Heart right ventricle (tissue), 16 donors: ENCODE measurements around the gene ING5. TPM values are rescaled to one million over a fixed set of nuclear protein-coding genes. Genes with fewer than 3 reads are reported as not detected.

Experiments
- ATAC-seq, 8 donors: fragments of 200-7000 bp; cut with Tn5 transposase; one replicate each; pipeline ENCODE4 v1.9.1; 2020; ENCODE audit warnings: mild to moderate bottlenecking in 8 of 8, moderate library complexity in 8 of 8, moderate number of reproducible peaks in 1 of 8
- DNase-seq, 2 donors: peaks; one replicate each; pipeline ENCODE4 v3.0.0-alpha.2; 2020
- H3K27ac ChIP-seq, 10 donors: fragments of 200-600 bp; sonication (generic) in 2 of 10; one replicate each; pipeline versions ENCODE4 v1.5.0 to v1.8.0; 2020 to 2022; ENCODE audit warnings: mild to moderate bottlenecking in 3 of 10
- H3K27me3 ChIP-seq, 7 donors: fragments of 200-600 bp; one replicate each; pipeline ENCODE4 v1.8.0; 2021 to 2022; ENCODE audit warnings: mild to moderate bottlenecking in 2 of 7
- H3K36me3 ChIP-seq, 9 donors: fragments of 200-600 bp; sonication (generic) in 1 of 9; one replicate each; pipeline versions ENCODE4 v1.5.0 to v1.8.0; 2020 to 2022; ENCODE audit warnings: mild to moderate bottlenecking in 2 of 9
- H3K4me1 ChIP-seq, 9 donors: fragments of 200-600 bp; sonication (generic) in 1 of 9; one replicate each; pipeline versions ENCODE4 v1.5.0 to v1.8.0; 2020 to 2022; ENCODE audit warnings: mild to moderate bottlenecking in 4 of 9
- H3K4me3 ChIP-seq, 10 donors: fragments of 200-600 bp; sonication (generic) in 2 of 10; one replicate each; pipeline versions ENCODE4 v1.5.0 to v1.8.0; 2020 to 2022; ENCODE audit warnings: mild to moderate bottlenecking in 7 of 10, moderate library complexity in 2 of 10
- H3K9me3 ChIP-seq, 11 donors: fragments of 200-600 bp in 10 of 11; sonication (generic) in 2 of 11; one replicate each; pipeline versions ENCODE4 v1.5.0 to v1.8.0; 2013 to 2022; ENCODE audit warnings: mild to moderate bottlenecking in 2 of 11, control low read depth in 1 of 11, moderate library complexity in 1 of 11
- WGBS, 2 donors: extraction: QIAGEN DNeasy Blood & Tissue Kit; methylation state at CpG; one replicate each; pipeline ENCODE4 v1.1.7; 2013; ENCODE audit warnings: inconsistent platforms in 1 of 2; 5-methylcytosine and 5-hydroxymethylcytosine counted together
- intact Hi-C, 10 donors: fragments of 100-400 bp; cut with DNase I; formaldehyde crosslinking; loops; one replicate each; pipeline versions ENCODE4 v1.11.1 to v1.14.2; 2022
- long read RNA-seq, 3 donors: library from polyadenylated mRNA; unstranded; transcript quantifications; one replicate each; pipeline ENCODE4 v2.0.0, GENCODE V29; 2020 to 2021
- polyA plus RNA-seq, 2 donors: library from polyadenylated mRNA; stranded (reverse); fragments of 200-250 nt; gene quantifications; one replicate each; pipeline ENCODE4 v1.2.3, GENCODE V29; 2013
- total RNA-seq, 10 donors: library from RNA; stranded (reverse); fragmentation: NEBNext Ultra II Directional in 3 of 10; extraction: Animal tissue kit (Norgen Biotek cat#: 25700) in 3 of 10; gene quantifications; one replicate each; pipeline versions ENCODE4 v1.2.1 to v1.2.4, GENCODE V29; 2021 to 2023
- TF ChIP-seq, protein P1 (sequence below), 9 donors: fragments of 200-600 bp; sonication (generic) in 2 of 9; IDR thresholded peaks; one replicate each; pipeline versions ENCODE4 v1.5.0 to v1.8.0; 2021 to 2022; ENCODE audit warnings: antibody characterized with exemption in 9 of 9, mild to moderate bottlenecking in 5 of 9, moderate library complexity in 1 of 9
- donor health status: Arrhythmogenic right ventricular cardiomyopathy.
- donor health status: ischemic (EF 13 %, LVEDD 7.1; RV severe dilation, severe dysfunction).
- donor health status: healthy with polysubstance abuse.
- donor health status: DM: no; HTN: yes; CAD: no.
- donor health status: DM: no; HTN: no; CAD: no.
- donor health status: ischemic (EF 25% LVEDD 6.9; RV normal size, moderate dysfunction).
- donor health status: ischemic (EF 25% LVEDD 5.7; RV mildly dilated, moderate dysfunction).
- donor health status: healthy.
- donor health status: DM: yes; HTN: yes; CAD: no.
- donor health status: Ischemic cardiomyopathy.
- donor health status: ischemic (EF 35%, LVEDD 5.7; RV mildly dilated, moderate dysfunction).
- donor health status: nonischemic (EF 11% LVEDD 7.7; RV severe dilation, severe dysfunction).
- donor health status: DM: yes; HTN: yes; CAD: no.
- donor health status: PGD.
- donor health status: ischemic (EF 29% LVEDD 5.4; RV normal size, mild dysfunction).
- donor health status: nonischemic (EF 23%, LVEDD 6.1; RV moderate dilation, normal function).

ING5 gene
- 10 to 100 TPM; 10.4 to 24.6 (median 17.4) TPM for total RNA-seq
- polyA plus RNA-seq: 10 to 100 TPM; 19.0 to 49.9 TPM
- long read RNA-seq, donor 1, full-length matches to known transcripts: 5 of 16 reads
- long read RNA-seq, donor 1, partial matches to known transcripts: 2 of 16 reads
- long read RNA-seq, donor 1, other reads (novel, unspliced or antisense): 9 of 16 reads
- long read RNA-seq, donor 2, full-length matches to known transcripts: 3 of 14 reads
- long read RNA-seq, donor 2, partial matches to known transcripts: 5 of 14 reads
- long read RNA-seq, donor 2, other reads (novel, unspliced or antisense): 6 of 14 reads
- long read RNA-seq, donor 3, full-length matches to known transcripts: 1 of 5 reads
- long read RNA-seq, donor 3, partial matches to known transcripts: 0 of 5 reads
- long read RNA-seq, donor 3, other reads (novel, unspliced or antisense): 4 of 5 reads

DNA sequence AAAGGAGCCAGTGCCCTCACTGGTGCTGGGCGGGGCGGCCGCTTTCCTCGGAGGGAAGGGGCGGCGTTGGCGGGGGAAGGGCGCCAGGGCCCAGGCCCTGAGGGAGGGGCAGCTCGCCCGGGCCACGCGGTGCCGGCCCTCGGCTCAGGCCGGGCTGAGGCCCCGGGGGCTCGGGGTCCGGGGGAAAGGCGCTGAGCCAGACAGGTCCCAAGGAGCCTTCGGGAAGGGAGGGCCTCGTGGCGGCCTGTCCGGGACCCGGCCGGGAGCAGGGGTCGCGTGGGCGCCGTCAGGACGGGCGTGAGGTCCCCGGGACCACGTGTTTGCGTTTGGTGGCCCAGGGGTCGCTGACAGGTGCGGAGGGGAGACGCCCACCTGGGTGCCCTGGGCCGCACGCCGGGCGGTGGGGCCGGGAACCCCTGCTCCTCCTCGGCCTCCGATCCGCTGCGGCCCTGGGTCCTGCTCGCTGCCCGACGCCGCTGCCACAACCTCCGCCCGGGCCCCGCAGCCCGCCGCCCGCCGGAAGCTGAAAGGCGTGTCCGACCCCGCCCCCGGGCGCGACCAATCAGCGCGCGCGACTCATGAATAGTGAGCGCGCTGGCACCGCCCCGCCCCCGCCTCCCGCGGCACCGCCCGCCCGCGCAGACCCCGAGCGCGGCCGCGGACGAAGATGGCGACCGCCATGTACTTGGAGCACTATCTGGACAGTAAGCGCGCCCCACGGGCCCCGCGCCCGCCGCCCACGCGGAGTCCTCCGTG lies at the start of gene ING5:
Gene ING5, plus strand, starts transcription at position 641 of the 756 bp plus-strand sequence. Its CDS starts 27 bp downstream, at position 668.
- TF ChIP-seq, protein P1, sequence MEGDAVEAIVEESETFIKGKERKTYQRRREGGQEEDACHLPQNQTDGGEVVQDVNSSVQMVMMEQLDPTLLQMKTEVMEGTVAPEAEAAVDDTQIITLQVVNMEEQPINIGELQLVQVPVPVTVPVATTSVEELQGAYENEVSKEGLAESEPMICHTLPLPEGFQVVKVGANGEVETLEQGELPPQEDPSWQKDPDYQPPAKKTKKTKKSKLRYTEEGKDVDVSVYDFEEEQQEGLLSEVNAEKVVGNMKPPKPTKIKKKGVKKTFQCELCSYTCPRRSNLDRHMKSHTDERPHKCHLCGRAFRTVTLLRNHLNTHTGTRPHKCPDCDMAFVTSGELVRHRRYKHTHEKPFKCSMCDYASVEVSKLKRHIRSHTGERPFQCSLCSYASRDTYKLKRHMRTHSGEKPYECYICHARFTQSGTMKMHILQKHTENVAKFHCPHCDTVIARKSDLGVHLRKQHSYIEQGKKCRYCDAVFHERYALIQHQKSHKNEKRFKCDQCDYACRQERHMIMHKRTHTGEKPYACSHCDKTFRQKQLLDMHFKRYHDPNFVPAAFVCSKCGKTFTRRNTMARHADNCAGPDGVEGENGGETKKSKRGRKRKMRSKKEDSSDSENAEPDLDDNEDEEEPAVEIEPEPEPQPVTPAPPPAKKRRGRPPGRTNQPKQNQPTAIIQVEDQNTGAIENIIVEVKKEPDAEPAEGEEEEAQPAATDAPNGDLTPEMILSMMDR (IDR thresholded peaks at IDR 0.05): peak in 3 of 9 donors; percentile 1 to 29 (median 28)
- peak; percentile 95 to 98 for DNase-seq
- Histone ChIP-seq H3K27ac (peak within 1 kb of the TSS; percentile 85 to 95 (median 89)), H3K9me3 (peaks cover 0 to 7% (median 0%) of the 10 kb centered on the region in 11 donors), H3K36me3 (peaks cover 0 to 28% (median 11%) of the 10 kb centered on the region in 9 donors), H3K4me3 (peak within 1 kb of the TSS; percentile 64 to 94 (median 81)), H3K4me1 (peaks cover 3 to 27% (median 19%) of the 10 kb centered on the region in 9 donors), H3K27me3 (no peaks in the 10 kb centered on the region)
- intact Hi-C loops: loop anchor here in 3 of 10 donors (1.0 to 5.0 kb wide), 3 partner anchors 15 to 176 kb away; partner anchors contain the start of genes D2HGDH (in 1 of the 3) and DTYMK (in 1 of the 3)
- WGBS, 2 donors: 0 to 1% methylated on average over 25 to 96 of the region's 96 CpGs
- ATAC-seq: peak; percentile 83 to 91 (median 87)

DNA sequence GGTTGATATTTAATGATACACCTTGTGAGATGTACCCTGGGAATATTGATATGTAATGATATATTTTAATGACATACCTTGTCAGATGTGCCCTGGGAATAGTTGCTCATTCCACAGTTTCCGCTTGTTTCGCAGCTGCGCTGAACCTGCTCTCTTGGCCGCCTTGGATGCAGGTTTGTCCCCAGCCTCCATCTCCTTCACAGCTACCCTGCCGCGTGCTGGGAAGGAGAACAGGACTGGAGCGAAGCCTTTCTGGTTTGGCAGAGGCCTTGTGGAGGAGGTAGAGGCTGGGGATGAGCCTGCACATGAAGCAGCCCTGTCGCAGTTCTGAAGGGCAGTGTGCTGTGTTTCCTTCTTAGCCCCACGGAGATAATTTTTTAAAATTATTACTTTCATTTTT lies 49.7 kb upstream of the ING5 start:
- peaks cover 0 to 71% (median 37%) of the 10 kb centered on the region in 9 donors for H3K36me3 ChIP-seq
- intact Hi-C loops: loop anchor here in 1 of 10 donors (10.0 kb wide), 1 partner anchor 797 kb away; no protein-coding TSS in a partner anchor
- ATAC-seq (no peak), DNase-seq (no peak)
- H3K4me1 ChIP-seq: peaks cover 0 to 36% (median 9%) of the 10 kb centered on the region in 9 donors
- TF ChIP-seq, protein P1 (IDR thresholded peaks at IDR 0.05): no peak
- no peaks in the 10 kb centered on the region for H3K27me3 ChIP-seq
- H3K9me3 ChIP-seq: no peaks in the 10 kb centered on the region
- H3K4me3 ChIP-seq: no peak overlapping the region
- no peak overlapping the region for H3K27ac ChIP-seq
- 96% methylated on average over 9 of the region's 9 CpGs for WGBS, 2 donors

DNA sequence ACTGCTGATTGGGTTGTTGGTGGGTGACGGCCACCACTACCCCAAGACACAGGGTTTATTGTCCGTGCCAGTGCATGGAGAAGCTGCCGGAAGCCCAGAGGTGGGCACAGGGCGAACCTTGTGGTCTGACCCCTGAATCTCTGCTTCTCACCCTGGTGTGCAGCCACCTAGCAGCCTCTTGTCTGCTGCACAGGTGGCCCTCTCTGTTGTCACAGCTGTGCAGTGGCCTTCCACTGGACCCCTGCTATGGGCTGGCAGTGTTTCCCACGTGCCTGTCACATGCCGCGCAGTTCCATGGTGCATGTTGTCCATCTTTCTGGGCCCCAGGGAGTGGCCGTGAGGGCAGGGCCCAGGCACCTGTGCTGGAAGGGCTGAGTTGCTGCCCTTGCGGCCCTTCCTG lies 49.1 kb upstream of the ING5 start:
- H3K9me3 ChIP-seq: no peaks in the 10 kb centered on the region
- peaks cover 0 to 77% (median 37%) of the 10 kb centered on the region in 9 donors for H3K36me3 ChIP-seq
- H3K27me3 ChIP-seq: no peaks in the 10 kb centered on the region
- ATAC-seq: no peak
- peaks cover 0 to 30% (median 6%) of the 10 kb centered on the region in 9 donors for H3K4me1 ChIP-seq
- no peak for DNase-seq
- TF ChIP-seq, protein P1 (IDR thresholded peaks at IDR 0.05): no peak
- intact Hi-C loops: loop anchor here in 1 of 10 donors (10.0 kb wide), 1 partner anchor 798 kb away; no protein-coding TSS in a partner anchor
- WGBS, 2 donors: 96% methylated on average over 9 of the region's 9 CpGs
- H3K27ac ChIP-seq: no peak overlapping the region
- no peak overlapping the region for H3K4me3 ChIP-seq

DNA sequence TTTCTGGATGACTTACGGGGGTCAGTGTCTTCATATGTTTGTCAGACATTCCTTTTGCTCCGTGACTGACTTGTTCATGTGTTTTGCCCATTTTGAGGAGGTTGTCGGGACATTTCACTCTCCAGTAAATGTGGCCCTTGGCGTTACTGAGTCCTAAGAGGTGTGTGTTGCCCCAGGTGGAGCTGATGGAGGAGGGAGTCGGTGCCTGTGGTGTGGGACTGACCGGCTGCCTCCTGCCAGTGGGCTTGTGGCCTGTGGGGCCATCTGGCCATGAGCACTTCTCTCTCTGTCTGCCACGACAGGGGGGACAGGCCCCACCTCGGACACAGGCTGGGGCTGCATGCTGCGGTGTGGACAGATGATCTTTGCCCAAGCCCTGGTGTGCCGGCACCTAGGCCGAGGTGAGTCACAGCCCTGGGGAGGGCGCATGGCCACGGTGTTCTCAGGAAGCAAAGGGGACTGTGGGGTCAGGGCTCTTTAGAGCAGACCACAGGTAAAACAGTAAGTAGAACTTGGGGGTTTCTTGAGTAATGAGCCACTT lies 48.6 kb upstream of the ING5 start:
- 96% methylated on average over 13 of the region's 13 CpGs for WGBS, 2 donors

More for the DNA sequence above, 48.6 kb upstream of the ING5 start:
- peaks cover 0 to 82% (median 37%) of the 10 kb centered on the region in 9 donors for H3K36me3 ChIP-seq
- peaks cover 0 to 25% (median 6%) of the 10 kb centered on the region in 9 donors for H3K4me1 ChIP-seq
- H3K9me3 ChIP-seq: no peaks in the 10 kb centered on the region
- no peak overlapping the region for H3K4me3 ChIP-seq
- TF ChIP-seq, protein P1 (IDR thresholded peaks at IDR 0.05): no peak
- ATAC-seq (no peak), DNase-seq (no peak)
- no peaks in the 10 kb centered on the region for H3K27me3 ChIP-seq
- no peak overlapping the region for H3K27ac ChIP-seq
- intact Hi-C loops: loop anchor here in 1 of 10 donors (10.0 kb wide), 1 partner anchor 798 kb away; no protein-coding TSS in a partner anchor
